Sigmoid colon (tissue), 7 donors: ENCODE results near the gene RPE. TPM values are rescaled to one million over a fixed set of nuclear protein-coding genes. Genes with fewer than 3 reads are reported as not detected.

Experiments used
- DNase-seq: peaks from one replicate; pipeline ENCODE4 v3.0.0-alpha.2; 2019
- H3K27ac ChIP-seq, 4 donors: fragments of 200-600 bp; sonication (generic); one replicate each; pipeline ENCODE4 v1.5.1; 2016 to 2019; ENCODE audit warnings: mild to moderate bottlenecking in 1 of 4
- H3K27me3 ChIP-seq, 3 donors: fragments of 200-600 bp; sonication (generic); one replicate each; pipeline ENCODE4 v1.5.1; 2019; ENCODE audit warnings: mild to moderate bottlenecking in 1 of 3
- H3K36me3 ChIP-seq, 4 donors: fragments of 200-600 bp; sonication (generic); one replicate each; pipeline ENCODE4 v1.5.1; 2016 to 2019
- H3K4me1 ChIP-seq, 4 donors: fragments of 200-600 bp; sonication (generic); one replicate each; pipeline ENCODE4 v1.5.1; 2017 to 2019
- H3K4me3 ChIP-seq, 4 donors: fragments of 200-600 bp; sonication (generic); one replicate each; pipeline ENCODE4 v1.5.1; 2017 to 2019; ENCODE audit warnings: mild to moderate bottlenecking in 2 of 4, moderate library complexity in 1 of 4
- H3K9me3 ChIP-seq, 4 donors: fragments of 200-600 bp in 3 of 4; sonication (generic) in 3 of 4; one replicate each; pipeline versions ENCODE4 v1.5.1 to v1.6.1; 2013 to 2019
- CTCF ChIP-seq, 4 experiments: fragments of 450-650 bp in 3 of 4; fragments of 200-600 bp in 1 of 4; IDR thresholded peaks; one replicate each; pipeline ENCODE4 v1.5.1; 2016 to 2019; ENCODE audit warnings: antibody characterized with exemption in 4 of 4, mild to moderate bottlenecking in 3 of 4, moderate library complexity in 2 of 4
- EP300 ChIP-seq, 4 donors: sonication (generic); formaldehyde crosslinking; IDR thresholded peaks; one replicate each; pipeline ENCODE4 v1.6.1; 2017; ENCODE audit warnings: antibody characterized with exemption in 4 of 4
- POLR2A ChIP-seq, 2 donors: fragments of 450-650 bp; IDR thresholded peaks; one replicate each; pipeline ENCODE4 v1.6.1; 2016; ENCODE audit warnings: antibody characterized with exemption in 2 of 2, mild to moderate bottlenecking in 2 of 2, moderate library complexity in 2 of 2
- POLR2AphosphoS5 ChIP-seq, 4 donors: sonication (generic); formaldehyde crosslinking; IDR thresholded peaks; one replicate each; pipeline ENCODE4 v1.6.1; 2017; ENCODE audit warnings: antibody characterized with exemption in 4 of 4
- WGBS, 2 donors: extraction: QIAGEN DNeasy Blood & Tissue Kit; methylation state at CpG; one replicate each; pipeline ENCODE4 v1.1.7; 2013; 5-methylcytosine and 5-hydroxymethylcytosine counted together
- intact Hi-C: fragments of 100-400 bp; cut with DNase I; formaldehyde crosslinking; loops from one replicate; pipeline ENCODE4 v1.15.1; 2023
- polyA plus RNA-seq, 3 donors: library from polyadenylated mRNA; stranded (reverse); fragments of 200-250 nt; gene quantifications; one replicate each; pipeline ENCODE4 v1.2.3, GENCODE V29; 2013
- total RNA-seq, 4 donors: library from RNA; depleted of rRNA; stranded (reverse); fragments of >200 nt; gene quantifications; one replicate each; pipeline ENCODE4 v1.1.0, GENCODE V29; 2016
- donor health status: healthy with polysubstance abuse.
- donor health status: Bipolar disorder and iron deficiency.
- donor health status: healthy.

The RPE gene
- total and polyA plus RNA-seq, 7 donors = 22.2 to 77.9 (median 38.2) TPM

DNA sequence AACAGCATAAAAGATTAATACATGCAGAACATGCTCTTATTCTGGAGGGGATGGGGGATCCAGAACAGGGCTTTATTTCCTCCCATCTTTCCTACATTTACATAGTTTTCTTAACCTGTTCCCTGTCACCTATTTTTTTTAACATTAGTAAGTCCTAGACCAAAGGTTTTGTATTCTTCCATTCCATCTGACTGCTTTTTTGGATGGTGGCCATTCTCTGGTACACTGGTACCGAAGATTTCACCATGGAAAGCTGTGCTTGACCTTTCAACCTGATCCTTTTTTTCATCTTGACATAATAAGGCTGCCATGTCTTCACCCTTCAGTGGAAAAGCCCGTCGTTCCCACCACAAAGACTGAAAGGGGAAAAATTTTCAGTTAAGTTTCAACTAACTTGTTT is 20.4 kb downstream of the RPE start:
- DNase-seq = no peak
- intact Hi-C loops = no loop called here
- no peak overlapping the region for H3K4me3 ChIP-seq
- H3K36me3 ChIP-seq = peaks cover 0 to 93% (median 28%) of the 10 kb centered on the region in 4 donors
- no peaks in the 10 kb centered on the region for H3K9me3 ChIP-seq
- H3K4me1 ChIP-seq = no peaks in the 10 kb centered on the region
- H3K27ac ChIP-seq = no peak overlapping the region
- no peaks in the 10 kb centered on the region for H3K27me3 ChIP-seq
- TF ChIP-seq EP300 (IDR thresholded peaks at IDR 0.05) = no peak
- no peak for TF ChIP-seq CTCF (IDR thresholded peaks at IDR 0.05)
- no peak for TF ChIP-seq POLR2A (IDR thresholded peaks at IDR 0.05)
- no peak for TF ChIP-seq POLR2AphosphoS5 (IDR thresholded peaks at IDR 0.05)
- 95 to 96% methylated on average over 3 of the region's 3 CpGs for WGBS, 2 donors

- Histone ChIP-seq H3K9me3 (no peaks in the 10 kb centered on the region), H3K27me3 (no peaks in the 10 kb centered on the region), H3K4me1 (no peaks in the 10 kb centered on the region), H3K4me3 (no peak overlapping the region), H3K27ac (no peak overlapping the region), H3K36me3 (peaks cover 0 to 45% (median 12%) of the 10 kb centered on the region in 4 donors)
- no peak for DNase-seq
- WGBS, 2 donors = 88 to 97% methylated on average over 2 of the region's 2 CpGs
- intact Hi-C loops = no loop called here
- no peak for TF ChIP-seq CTCF (IDR thresholded peaks at IDR 0.05)
- TF ChIP-seq POLR2AphosphoS5 (IDR thresholded peaks at IDR 0.05) = no peak
- no peak for TF ChIP-seq POLR2A (IDR thresholded peaks at IDR 0.05)
- TF ChIP-seq EP300 (IDR thresholded peaks at IDR 0.05) = no peak
Observed at GRCh38 chr2:210027608-210028007, 25.2 kb downstream of the RPE start.

- H3K27ac ChIP-seq = no peak overlapping the region
- intact Hi-C loops = no loop called here
- WGBS, 2 donors = 37 to 79% methylated on average over 2 of the region's 2 CpGs
- DNase-seq = no peak
- H3K4me3 ChIP-seq = no peak overlapping the region
- H3K4me1 ChIP-seq = no peaks in the 10 kb centered on the region
- no peaks in the 10 kb centered on the region for H3K27me3 ChIP-seq
- no peak for TF ChIP-seq POLR2A (IDR thresholded peaks at IDR 0.05)
- no peak for TF ChIP-seq EP300 (IDR thresholded peaks at IDR 0.05)
- TF ChIP-seq CTCF (IDR thresholded peaks at IDR 0.05) = no peak
- TF ChIP-seq POLR2AphosphoS5 (IDR thresholded peaks at IDR 0.05) = no peak
- H3K9me3 ChIP-seq = no peaks in the 10 kb centered on the region
- peaks cover 0 to 39% (median 8%) of the 10 kb centered on the region in 4 donors for H3K36me3 ChIP-seq
Observed at GRCh38 chr2:210028178-210028577, 25.7 kb downstream of the RPE start.

GRCh38 chr2:210034087-210034683 is 31.7 kb downstream of the RPE start:
- DNase-seq = no peak
- Histone ChIP-seq H3K4me1 (no peaks in the 10 kb centered on the region), H3K27ac (no peak overlapping the region), H3K9me3 (no peaks in the 10 kb centered on the region), H3K4me3 (no peak overlapping the region), H3K36me3 (no peaks in the 10 kb centered on the region), H3K27me3 (no peaks in the 10 kb centered on the region)
- WGBS, 2 donors = 60 to 83% methylated on average over 2 of the region's 2 CpGs
- no peak for TF ChIP-seq CTCF (IDR thresholded peaks at IDR 0.05)
- intact Hi-C loops = no loop called here

DNA sequence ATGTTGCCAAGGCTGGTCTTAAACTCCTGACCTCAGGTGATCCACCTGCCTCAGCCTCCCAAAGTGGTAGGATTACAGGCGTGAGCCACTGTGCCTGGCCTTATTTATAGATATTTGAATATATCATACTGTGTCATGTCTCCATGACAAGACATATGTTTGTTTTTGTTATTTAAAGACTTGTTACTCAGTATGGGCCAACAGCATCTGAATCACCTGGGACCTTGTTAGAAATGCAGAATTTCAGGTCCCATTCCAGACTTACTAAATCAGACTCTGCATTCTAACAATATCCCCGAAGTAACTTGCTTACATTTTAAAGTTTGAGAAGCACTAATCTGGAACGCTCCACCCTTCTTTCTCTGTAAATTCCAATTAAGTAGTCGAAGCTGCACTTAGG is 33.2 kb downstream of the RPE start:
- 96 to 97% methylated on average over 4 of the region's 4 CpGs for WGBS, 2 donors
- Histone ChIP-seq H3K9me3 (no peaks in the 10 kb centered on the region), H3K36me3 (peaks cover 0 to 5% (median 0%) of the 10 kb centered on the region in 4 donors), H3K4me1 (no peaks in the 10 kb centered on the region), H3K27me3 (no peaks in the 10 kb centered on the region), H3K4me3 (no peak overlapping the region), H3K27ac (no peak overlapping the region)
- DNase-seq = no peak
- TF ChIP-seq EP300 (IDR thresholded peaks at IDR 0.05) = no peak
- no peak for TF ChIP-seq POLR2AphosphoS5 (IDR thresholded peaks at IDR 0.05)
- no peak for TF ChIP-seq CTCF (IDR thresholded peaks at IDR 0.05)
- no peak for TF ChIP-seq POLR2A (IDR thresholded peaks at IDR 0.05)
- intact Hi-C loops = no loop called here
